HG02798 (cell line): ENCODE results near the gene DYNLL1.
"Not testable (repeated sequence)": the region's sequence is repeated elsewhere in the genome, so short reads cannot be mapped to it uniquely, and the experiment has no call there.

Source experiments
- ATAC-seq: cut with Tn5 transposase; IDR thresholded peaks from one replicate; pipeline ENCODE4 v1.9.1; 2021; ENCODE audit warnings: mild to moderate bottlenecking; ENCODE audit not compliant: unreplicated experiment, poor library complexity

Gene DYNLL1

DNA sequence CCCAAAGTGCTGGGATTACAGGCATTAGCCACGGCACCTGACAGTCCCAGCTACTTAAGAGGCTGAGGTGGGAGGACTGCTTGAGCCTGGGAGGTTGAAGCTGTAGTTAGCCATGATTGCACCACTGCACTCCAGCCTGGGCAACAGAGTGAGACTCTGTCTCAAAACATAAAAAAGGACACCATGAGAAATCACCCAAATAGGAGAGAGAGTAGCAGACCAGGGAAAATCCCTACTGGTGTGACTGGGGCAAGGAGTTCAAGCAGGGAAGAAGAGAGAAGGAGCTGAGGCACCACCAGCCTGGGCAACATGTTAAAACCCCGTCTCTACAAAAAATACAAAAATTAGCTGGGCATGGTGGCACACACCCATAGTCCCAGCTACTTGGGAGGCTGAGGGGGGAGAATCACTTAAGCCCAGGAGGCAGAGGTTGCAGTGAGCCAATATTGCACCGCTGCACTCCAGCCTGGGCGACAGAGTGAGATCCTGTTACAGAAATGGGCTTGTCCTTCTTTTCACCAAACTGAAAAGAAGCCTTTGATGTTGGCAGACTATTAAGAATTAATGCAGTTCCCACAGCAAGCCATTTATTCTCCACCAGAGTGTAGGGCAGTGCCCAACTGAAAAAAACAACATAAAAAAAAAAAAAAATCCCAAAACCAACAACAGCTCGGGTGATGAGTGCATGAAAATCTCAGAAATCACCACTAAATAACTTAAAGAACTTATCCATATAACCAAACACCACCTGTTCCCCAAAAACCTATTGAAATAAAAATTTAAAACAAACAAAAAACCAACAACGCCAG is 21.9 kb upstream of the DYNLL1 start:
- ATAC-seq, result no peak

DNA sequence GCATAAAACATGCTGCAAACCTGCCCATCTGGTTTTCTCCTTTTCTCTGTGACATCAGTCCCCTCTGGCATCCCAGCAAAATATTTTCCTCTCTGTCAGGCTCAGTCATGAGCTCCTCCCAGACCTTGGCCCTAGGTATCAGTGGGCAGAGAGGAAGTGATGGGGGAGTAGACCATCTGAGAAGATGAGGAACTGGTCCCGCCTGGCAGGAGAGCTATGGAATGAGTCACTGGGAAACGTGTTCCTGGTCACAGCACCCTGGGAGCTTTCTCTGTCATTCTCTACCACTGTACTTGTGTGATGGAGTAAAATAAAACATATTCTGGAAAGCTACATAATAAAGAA is 21.3 kb upstream of the DYNLL1 start:
- ATAC-seq, result no peak

DNA sequence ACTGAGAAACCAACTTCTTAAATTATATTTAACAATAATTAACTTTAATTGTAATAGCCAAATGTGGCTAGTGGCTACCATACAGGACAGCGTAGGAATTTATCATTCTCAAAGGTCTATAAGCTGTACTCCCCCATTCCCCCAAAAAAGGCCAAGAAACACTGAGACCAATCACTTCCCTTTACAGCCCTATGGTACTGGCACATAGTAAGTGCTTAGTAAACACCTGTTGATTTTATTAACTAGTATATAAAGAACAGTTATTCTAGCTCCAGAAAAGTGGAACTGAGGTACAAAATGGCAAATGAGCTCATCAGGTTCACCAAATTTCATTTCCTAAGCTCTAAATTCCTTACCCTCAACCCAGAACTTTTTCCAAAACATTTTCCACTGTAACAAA is 20.3 kb upstream of the DYNLL1 start:
- ATAC-seq, result no peak

DNA sequence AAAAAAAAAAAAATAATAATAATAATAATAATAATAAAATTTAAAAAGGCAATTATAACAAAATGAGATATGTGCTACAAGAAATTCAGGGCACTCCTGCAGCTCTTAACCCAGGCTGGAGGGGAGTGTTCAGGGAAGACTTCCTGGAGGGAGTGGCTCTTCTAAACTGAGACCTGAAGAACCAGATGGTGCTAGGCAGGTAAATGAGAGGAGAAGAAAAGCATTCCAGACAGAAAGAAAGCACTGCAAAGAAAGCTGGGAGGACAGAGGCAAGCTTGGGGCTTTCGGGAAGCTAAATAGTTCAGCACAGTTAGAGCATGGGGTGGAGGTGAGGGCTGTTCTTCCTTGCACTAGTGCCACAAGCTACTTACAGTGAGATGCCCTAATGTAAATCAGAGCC is 16.5 kb upstream of the DYNLL1 start:
- no peak for ATAC-seq

DNA sequence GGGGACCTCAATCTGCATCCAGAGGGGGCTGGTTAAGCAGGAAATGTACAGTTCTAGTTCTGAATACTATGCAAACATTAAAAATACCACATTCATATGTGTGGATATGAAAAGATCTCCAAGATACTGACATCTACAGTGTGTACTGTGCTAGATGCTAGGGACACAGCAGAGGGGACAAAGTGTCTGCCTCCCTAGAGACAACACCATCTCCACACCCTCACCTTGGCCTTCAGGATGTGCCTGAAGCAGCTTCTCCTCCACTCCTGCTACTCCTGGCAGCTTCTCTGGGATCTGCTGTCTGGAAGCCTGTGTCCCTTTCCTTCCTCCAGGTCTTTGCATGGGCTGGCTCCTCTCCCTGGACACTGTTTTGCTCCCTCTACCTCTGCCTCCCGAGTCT is 15.7 kb upstream of the DYNLL1 start:
- ATAC-seq, result no peak

DNA sequence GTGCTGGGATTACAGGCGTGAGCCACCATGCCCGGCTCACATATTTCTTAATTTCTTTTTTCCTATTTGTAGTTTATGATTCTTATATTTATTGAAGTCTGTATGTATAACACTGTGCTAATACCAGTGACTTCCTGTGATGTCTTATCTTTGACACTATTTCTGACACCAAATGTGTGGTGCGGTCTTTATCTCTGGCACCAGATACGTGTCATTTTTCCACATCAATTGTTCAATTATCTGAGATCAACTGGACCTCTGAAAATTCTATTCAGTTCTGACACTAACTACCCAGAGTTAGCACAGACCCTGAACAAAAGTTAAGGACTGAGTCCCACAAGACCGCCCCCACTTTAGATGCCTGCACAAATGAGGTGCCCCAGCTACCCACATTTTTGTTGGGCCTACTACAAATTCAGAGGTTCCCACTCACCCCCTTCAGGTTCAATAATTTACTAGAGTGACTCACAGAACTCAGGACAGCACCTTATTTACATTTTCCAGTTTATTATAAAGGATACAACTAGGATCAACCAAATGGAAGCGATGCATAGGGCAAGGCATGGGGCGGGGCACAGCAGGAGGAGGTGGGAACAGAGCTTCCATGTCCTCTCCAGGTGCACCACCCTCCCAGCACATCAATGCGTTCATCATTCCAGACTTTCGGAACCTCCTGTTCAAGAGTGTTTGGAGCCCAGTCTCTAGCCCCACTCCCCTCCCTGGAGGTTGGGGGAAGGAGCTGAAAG is 14.7 kb upstream of the DYNLL1 start:
- no peak for ATAC-seq

DNA sequence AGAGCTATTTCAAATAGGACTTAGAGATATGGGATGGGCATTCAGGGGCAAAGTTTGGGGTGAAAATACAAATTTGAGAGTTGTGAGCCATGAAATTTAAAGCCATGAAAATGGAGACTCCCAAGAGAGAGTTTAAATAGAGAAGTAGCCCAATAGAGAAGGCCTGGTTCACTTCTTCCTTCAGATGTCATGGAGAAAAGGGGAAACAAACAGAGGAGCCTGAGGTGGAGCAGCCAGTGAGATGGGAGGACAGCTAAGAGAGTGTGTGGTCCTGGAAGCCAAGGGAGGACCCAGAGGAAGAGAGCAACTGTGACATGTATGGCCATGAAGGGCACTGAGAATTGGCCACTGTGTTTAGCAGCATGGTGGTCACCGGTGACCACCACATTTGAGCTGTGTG is 12.3 kb upstream of the DYNLL1 start:
- no peak for ATAC-seq

DNA sequence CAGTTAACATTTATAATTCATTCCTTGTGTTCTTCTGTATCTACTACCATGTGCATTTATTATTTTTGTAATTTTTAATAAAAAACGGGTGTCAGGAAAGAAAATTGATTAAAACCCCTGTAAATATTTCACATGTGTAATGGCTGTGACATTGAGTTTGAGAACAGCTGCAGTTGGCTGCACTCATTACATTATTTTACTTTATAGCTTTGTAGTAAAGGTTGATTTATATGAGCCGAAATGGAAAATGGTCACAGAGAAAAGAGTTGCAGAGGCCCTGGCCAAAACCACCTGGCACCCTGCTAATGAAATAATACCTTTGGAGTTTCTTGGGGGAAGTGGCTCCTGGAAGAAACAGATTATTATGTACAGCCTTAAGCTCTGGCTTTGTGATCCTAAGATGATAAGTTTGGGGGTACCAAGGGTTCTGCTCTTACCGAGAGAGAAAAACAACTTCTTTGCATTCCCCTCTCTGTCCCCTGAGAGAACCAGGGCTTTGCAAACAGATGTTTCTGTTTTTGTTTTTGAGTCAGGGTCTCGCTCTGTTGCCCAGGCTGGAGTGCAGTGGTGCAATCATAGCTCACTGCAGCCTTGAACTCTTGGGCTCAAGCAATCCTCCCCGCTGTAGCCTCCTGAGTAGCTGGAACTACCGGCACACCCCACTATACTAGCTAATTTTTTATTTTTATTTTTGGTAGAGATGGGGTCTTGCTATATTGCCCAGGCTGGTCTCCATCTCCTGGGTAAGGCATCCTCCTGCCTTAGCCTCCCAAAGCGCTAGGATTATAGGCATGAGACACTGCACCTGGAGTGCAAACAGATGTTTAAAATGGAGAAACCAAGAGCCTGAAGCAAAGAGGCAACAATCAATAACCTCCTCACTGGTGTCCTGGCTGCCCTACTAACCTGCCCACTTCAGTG is 9.7 kb upstream of the DYNLL1 start:
- ATAC-seq, result no peak

DNA sequence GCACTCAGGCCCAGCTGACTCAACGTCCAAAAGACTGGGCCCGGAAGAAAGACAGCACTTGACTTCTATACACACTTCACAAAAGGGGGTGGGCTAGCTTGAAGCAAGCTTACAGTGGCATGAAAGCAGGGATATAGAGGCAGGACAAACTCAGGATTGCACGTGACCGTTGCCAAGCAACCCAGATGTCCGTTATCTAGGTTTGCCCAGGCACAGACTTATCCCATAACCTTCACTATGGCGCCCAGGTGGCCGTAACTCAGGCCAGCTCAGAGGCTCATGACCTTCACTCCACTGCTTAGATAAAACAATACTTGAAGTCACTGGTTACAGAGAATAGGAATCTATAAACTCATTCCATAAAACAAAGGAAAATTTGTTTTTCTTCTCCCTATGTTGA is 8.4 kb upstream of the DYNLL1 start:
- ATAC-seq, result not testable (repeated sequence)

DNA sequence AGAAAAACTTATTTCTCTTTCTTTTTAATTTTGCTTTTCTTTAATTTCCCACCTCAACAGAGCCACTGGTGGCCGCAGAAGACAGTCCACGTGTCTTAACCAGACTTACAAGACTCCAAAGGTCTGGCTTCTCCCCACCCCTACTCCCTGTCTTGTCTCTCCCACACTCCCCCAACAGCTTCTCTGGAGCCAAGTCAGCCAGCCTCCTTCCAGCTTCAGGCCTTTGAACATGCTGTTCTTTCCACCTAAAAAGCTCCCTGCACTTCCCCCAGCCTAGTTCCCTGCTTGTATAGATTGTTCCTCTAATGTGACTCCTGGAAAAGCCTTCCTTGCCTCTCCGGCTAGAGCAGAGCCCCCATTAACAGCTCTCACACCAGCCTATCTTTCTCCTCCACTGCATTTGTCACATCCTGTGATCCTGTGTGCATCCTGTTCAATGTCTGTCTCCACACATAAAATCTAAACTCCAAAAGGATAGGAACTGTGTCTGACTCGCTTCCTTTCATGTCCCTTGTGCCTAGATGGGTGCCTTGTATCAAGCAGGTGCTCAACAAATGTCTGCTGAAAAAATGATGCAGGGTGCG is 7.8 kb upstream of the DYNLL1 start:
- ATAC-seq, result no peak

DNA sequence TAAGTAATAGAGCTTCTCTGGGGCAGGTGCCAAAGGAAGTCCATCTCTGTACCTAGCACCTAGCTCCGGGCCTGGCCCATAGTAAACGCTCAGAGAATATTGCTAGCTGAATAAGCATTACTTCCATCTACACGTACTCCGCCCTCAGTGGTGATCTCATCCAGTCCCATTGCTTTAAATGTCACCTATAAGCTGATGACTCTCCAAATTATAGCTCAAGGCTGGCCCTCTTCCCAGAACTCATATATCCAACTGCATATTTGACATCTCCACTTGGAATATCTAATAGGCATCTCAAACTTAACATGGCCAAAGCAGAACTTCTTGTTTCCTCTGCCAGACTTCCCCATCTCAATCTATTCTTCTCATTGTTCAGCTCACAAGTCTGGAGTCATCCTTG is 6.9 kb upstream of the DYNLL1 start:
- ATAC-seq, result no peak

DNA sequence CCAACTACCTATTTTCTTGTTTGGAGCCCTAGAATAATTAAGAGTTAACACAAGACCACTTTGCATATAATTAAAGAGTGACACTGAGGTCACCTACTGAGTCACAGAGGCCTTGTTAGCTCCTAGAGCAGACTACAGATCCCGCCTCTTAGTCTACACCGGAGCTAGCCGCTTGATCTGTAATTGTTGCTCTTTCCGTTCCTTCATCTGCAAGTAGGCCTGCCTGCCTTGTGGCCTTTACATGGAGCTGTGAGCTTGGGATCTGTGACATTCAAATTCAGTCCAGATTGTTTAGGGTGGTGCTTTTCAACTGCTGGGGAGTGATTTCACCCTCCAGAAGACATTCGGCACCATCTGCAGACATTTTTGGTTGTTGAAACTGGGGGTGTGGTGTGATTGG is 5.6 kb upstream of the DYNLL1 start:
- no peak for ATAC-seq

DNA sequence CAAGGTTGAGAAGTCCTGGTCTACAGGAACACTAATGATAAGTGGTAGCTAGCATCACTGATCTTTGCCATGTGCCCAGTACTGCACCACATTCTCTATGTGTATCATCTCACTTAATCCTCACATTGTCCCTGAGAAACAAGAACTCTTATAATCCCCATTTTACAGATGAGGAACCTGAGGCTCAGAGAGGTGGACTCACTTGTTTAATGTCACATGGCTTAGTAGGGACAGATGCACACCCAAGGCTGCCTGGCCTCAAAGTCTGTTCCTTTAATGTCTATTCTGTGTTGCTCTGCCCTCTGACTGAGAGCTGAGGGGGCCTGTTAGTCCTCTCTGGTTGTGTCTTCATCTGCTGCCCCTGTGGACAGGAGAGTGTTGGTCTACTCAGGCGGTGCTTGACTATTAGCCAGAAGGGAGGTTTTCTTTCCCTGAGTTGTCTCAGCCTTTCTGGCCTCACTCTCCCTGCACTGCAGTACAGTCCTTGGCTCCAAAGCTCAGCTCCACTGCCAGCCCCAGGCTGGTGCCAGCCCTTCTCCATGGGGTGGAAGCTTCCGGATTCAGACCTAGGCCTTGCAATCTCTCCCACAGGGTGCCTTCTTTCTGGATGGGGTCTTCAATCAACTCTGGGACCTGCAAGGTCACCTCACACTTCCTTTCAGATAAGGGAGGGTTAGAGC is 4.9 kb upstream of the DYNLL1 start:
- no peak for ATAC-seq

DNA sequence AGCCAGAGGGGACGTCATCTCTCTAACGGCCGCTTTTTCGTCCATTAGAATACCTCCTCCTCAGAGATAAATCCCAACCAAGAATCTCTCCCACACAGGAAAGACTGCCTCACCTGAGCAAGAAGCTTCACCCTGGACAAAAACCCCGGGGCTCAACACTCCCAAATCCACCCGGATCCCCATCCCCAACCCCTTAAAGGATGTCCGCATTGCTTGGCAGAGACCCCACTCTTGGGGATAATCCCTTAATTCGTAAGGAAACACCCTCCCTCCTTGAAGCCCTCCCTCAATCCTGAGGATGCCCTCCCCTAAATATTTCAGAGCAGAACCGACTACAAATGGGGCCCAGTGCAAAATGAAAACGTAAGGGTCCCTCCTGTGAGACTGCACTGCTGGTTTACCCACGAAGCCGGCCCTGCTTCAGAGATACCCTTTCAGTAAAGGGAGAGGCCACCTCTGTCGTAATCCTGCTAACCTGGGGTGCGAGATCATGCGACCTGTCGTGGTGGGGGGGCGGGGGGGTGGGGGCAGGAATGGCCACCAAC is 655 bp upstream of the DYNLL1 start:
- ATAC-seq, result peak; percentile 10

DNA sequence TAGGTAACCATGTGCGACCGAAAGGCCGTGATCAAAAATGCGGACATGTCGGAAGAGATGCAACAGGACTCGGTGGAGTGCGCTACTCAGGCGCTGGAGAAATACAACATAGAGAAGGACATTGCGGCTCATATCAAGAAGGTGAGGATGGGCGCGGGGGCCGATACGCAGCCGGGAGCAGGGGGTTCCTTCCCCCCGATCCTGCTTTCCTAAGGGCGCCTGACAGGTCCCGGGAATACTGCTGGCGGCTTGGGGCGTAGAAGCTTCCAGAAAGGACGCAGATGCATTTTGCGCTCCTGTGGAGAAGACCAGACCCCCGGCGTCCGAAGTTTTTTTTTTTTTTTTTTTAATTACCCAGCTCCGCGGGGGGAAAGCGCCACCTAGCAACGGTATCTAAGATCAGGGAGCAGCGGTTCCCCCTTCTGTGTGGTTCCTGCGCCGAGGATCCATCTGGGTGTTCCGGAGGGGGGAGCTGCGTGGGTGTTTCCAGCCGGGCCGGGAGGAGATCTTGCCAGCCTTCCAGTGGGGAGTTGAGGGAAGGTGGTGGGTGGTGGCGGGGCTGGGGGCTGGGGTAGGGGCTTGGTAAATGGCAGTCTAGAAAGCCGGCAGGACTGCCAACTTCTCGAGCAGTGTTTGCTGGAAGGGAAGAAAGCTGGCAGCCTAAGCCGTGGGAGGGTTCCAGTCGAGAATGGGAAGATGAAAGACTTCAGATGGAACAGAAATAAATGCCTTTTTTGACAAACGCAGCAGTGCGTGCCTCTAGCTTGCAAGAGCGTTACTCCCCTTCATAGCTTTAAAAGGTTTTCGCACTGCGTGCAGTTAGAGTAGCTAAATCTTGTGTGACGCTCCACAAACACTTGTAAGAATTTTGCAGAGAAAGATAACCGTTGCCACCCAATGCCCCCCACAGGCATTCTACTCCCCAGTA is 764 bp downstream of the DYNLL1 start:
- ATAC-seq, result peak; percentile 10

DNA sequence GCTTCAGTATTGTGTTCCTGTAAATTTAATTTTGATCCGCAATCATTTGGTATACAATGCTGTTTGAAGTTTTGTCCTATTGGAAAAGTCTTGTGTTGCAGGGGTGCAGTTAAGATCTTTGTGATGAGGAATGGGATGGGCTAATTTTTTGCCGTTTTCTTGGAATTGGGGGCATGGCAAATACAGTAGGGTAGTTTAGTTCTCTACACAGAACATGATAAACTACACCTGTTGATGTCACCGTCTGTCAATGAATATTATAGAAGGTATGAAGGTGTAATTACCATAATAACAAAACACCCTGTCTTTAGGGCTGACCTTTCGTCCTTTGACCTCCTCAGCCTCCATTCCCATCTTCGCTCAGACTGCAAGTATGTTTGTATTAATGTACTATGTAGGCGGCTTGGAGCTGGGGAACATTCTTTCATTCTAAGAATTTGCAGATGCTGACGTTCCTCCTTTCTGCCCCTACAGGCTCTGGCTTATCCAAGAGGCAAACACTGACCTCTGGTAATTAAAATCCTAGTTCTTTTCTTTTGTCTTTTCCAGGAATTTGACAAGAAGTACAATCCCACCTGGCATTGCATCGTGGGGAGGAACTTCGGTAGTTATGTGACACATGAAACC is 1.7 kb downstream of the DYNLL1 start:
- no peak for ATAC-seq

DNA sequence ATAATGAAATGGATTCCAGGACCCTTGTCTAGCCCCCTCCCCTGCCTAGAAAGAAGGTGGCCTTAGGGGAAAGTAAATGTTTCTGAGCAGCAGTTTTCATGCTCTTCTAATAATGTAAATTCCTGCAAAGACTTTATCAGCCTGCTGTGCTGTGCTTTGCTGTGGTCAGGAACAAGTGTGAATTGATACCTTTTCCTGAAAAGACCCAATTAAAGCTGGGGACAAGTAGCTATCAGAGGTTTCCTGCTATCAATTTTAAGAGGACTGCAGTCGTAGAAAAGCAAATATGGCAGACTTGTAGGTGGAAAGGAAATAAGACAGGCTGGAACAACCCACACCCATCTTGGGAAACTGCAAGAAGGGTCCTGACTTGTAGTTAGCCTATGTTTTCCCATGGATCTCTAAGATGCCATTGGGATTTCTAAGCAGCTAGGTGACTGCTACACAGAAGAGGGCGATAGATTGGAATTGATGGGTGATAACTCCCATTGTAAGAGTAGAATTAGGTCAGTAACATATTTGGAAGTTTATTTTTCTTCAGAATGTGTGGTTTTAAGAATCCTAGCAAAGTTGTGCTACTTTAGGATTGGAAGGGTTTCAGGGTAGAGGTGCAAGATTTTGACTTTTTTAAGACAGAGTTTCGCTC is 3.1 kb downstream of the DYNLL1 start:
- no peak for ATAC-seq

DNA sequence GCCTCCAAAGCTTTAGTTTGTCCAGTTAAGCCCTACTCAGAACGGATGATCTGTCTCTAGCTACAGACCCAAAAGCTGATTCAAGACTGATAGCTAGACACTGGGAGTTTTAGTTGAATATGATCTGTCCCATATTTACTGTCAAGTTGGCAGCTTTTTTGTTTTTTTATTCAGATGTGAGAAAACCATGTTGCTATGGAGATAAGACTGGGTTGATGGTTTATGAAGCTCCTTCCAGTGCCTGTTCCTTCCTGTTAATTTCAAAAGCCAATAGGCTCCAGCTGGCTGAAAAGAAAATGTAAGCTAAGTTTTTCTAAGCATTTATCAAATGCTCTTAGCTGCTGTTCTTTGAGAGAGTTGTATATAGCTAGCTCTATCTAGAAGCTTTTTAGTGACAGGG is 4.7 kb downstream of the DYNLL1 start:
- no peak for ATAC-seq
